Colonic mucosa (tissue), 4 donors: ENCODE measurements around the gene OR2W1. TPM values are rescaled to one million over a fixed set of nuclear protein-coding genes. Genes with fewer than 3 reads are reported as not detected.
A peak's percentile ranks its signal among the peaks of the same experiment; 100 is the strongest.

Experiments used
- DNase-seq: peaks from one replicate; pipeline ENCODE4 v3.0.0-alpha.2; 2020
- H3K27ac ChIP-seq: fragments of 200-600 bp; one replicate; pipeline ENCODE4 v1.8.0; 2021
- H3K27me3 ChIP-seq: fragments of 200-600 bp; one replicate; pipeline ENCODE4 v1.8.0; 2021
- H3K36me3 ChIP-seq: fragments of 200-600 bp; one replicate; pipeline ENCODE4 v1.8.0; 2021
- H3K4me1 ChIP-seq: fragments of 200-600 bp; one replicate; pipeline ENCODE4 v1.8.0; 2021; ENCODE audit warnings: mild to moderate bottlenecking
- H3K4me3 ChIP-seq: fragments of 200-600 bp; one replicate; pipeline ENCODE4 v1.8.0; 2021
- H3K9ac ChIP-seq, 2 donors: one replicate each; pipeline ENCODE4 v1.7.0; 2013; ENCODE audit warnings: control low read depth in 2 of 2, low read depth in 2 of 2, low read length in 2 of 2
- H3K9me3 ChIP-seq: fragments of 200-600 bp; one replicate; pipeline ENCODE4 v1.8.0; 2021
- CTCF ChIP-seq: fragments of 200-600 bp; IDR thresholded peaks from one replicate; pipeline ENCODE4 v1.8.0; 2022; ENCODE audit warnings: antibody characterized with exemption, mild to moderate bottlenecking
- intact Hi-C: fragments of 100-400 bp; cut with DNase I; formaldehyde crosslinking; loops from one replicate; pipeline ENCODE4 v1.14.1; 2022
- total RNA-seq, 2 donors: library from RNA; stranded (reverse); fragmentation: NEBNext Ultra II Directional in 1 of 2; extraction: Animal tissue kit (Norgen Biotek cat#: 25700) in 1 of 2; gene quantifications; one replicate each; pipeline ENCODE4 v1.2.1, GENCODE V29; 2021
- donor health status: healthy.
- donor health status: DM: no; HTN: no; CAD: no.
- donor health status: DM: no; HTN: no; CAD: no.

OR2W1 gene
- total RNA-seq, 2 donors from 2014 or later = not detected

GRCh38 chr6:29021434-29021833, 23.5 kb downstream of the OR2W1 start:
- TF ChIP-seq CTCF = no peak
- DNase-seq = no peak
- H3K27me3 ChIP-seq = no peaks in the 10 kb centered on the region
- H3K36me3 ChIP-seq = no peaks in the 10 kb centered on the region
- no peaks in the 10 kb centered on the region for H3K9me3 ChIP-seq
- intact Hi-C loops = no loop called here
- no peak overlapping the region for H3K9ac ChIP-seq
- H3K4me3 ChIP-seq = no peak overlapping the region
- H3K4me1 ChIP-seq = no peaks in the 10 kb centered on the region
- no peak overlapping the region for H3K27ac ChIP-seq

- Histone ChIP-seq H3K36me3 (no peaks in the 10 kb centered on the region), H3K9me3 (no peaks in the 10 kb centered on the region), H3K27ac (no peak overlapping the region), H3K4me3 (no peak overlapping the region), H3K9ac (no peak overlapping the region), H3K27me3 (no peaks in the 10 kb centered on the region), H3K4me1 (no peaks in the 10 kb centered on the region)
- DNase-seq = no peak
- no peak for TF ChIP-seq CTCF
- intact Hi-C loops = no loop called here
These were observed 25.3 kb downstream of the OR2W1 start for GRCh38 chr6:29019629-29020028.

- Histone ChIP-seq H3K27me3 (no peaks in the 10 kb centered on the region), H3K27ac (no peak overlapping the region), H3K9ac (no peak overlapping the region), H3K4me1 (no peaks in the 10 kb centered on the region), H3K36me3 (no peaks in the 10 kb centered on the region), H3K4me3 (no peak overlapping the region), H3K9me3 (no peaks in the 10 kb centered on the region)
- no peak for TF ChIP-seq CTCF
- DNase-seq = no peak
- intact Hi-C loops = loop anchor here (2.0 kb wide), 2 partner anchors 181 to 331 kb away; no protein-coding TSS in a partner anchor
These were observed 27.6 kb downstream of the OR2W1 start for GRCh38 chr6:29017428-29017802.

- Histone ChIP-seq H3K27ac (peak overlapping the region; percentile 26), H3K9ac (peak overlapping the region; percentile 5 to 79), H3K9me3 (no peaks in the 10 kb centered on the region), H3K4me1 (no peaks in the 10 kb centered on the region), H3K27me3 (peaks cover 6% of the 10 kb centered on the region), H3K36me3 (no peaks in the 10 kb centered on the region), H3K4me3 (peak overlapping the region; percentile 52)
- intact Hi-C loops = loop anchor here (2.0 kb wide), 2 partner anchors 180 to 330 kb away; no protein-coding TSS in a partner anchor
- peak; percentile 83 for TF ChIP-seq CTCF
- DNase-seq = peak; percentile 92
These were observed 28.2 kb downstream of the OR2W1 start for GRCh38 chr6:29016559-29017427.

GRCh38 chr6:29014729-29015608, 30.0 kb downstream of the OR2W1 start:
- no peak for DNase-seq
- H3K4me1 ChIP-seq = no peaks in the 10 kb centered on the region
- H3K36me3 ChIP-seq = no peaks in the 10 kb centered on the region
- peaks cover 8% of the 10 kb centered on the region for H3K27me3 ChIP-seq
- H3K9ac ChIP-seq = no peak overlapping the region
- TF ChIP-seq CTCF = no peak
- H3K27ac ChIP-seq = no peak overlapping the region
- intact Hi-C loops = no loop called here
- peak overlapping the region; percentile 2 for H3K4me3 ChIP-seq
- H3K9me3 ChIP-seq = no peaks in the 10 kb centered on the region
